K562 (cell line): ENCODE results near the gene KIAA0513. TPM values are rescaled to one million over a fixed set of nuclear protein-coding genes. Genes with fewer than 3 reads are reported as not detected.

ENCODE experiments used
- CEBPB ChIP-seq: fragments of 450-650 bp; IDR thresholded peaks from 2 replicates; pipeline ENCODE4 v1.6.1; 2016; ENCODE audit warnings: missing genetic modification characterization, missing compliant biosample characterization
- HOXB6 ChIP-seq: fragments of 250-450 bp; sonication (Bioruptor Pico); IDR thresholded peaks from 2 replicates; pipeline ENCODE4 v1.5.1; 2022; ENCODE audit warnings: mild to moderate bottlenecking, borderline replicate concordance
- POLR2AphosphoS5 ChIP-seq: IDR thresholded peaks from 2 replicates; pipeline ENCODE4 v1.6.1; 2011; ENCODE audit warnings: mild to moderate bottlenecking, low read depth, low read length, moderate library complexity; ENCODE audit not compliant: control insufficient read depth, insufficient read depth
- SAFB2 ChIP-seq: fragments of 200-400 bp; formaldehyde crosslinking; IDR thresholded peaks from 2 replicates; pipeline ENCODE4 v1.6.1; 2018; ENCODE audit warnings: borderline replicate concordance, low read length, low read depth, moderate library complexity; ENCODE audit not compliant: severe bottlenecking
- TBP ChIP-seq: optimal IDR thresholded peaks from 2 replicates; pipeline ENCODE3; 2011; ENCODE audit warnings: low read depth, low read length, improper control_type of control experiment
- ZBTB11 ChIP-seq, 3 experiments: fragments of 200-800 bp in 1 of 3; fragments of 250-450 bp in 1 of 3; fragments of 450-650 bp in 1 of 3; sonication (Bioruptor Pico) in 1 of 3; sonication (Bioruptor generic) in 1 of 3; formaldehyde crosslinking in 1 of 3; IDR thresholded peaks; 2 replicates each; pipeline versions ENCODE4 v1.6.1 to v1.8.0; 2016 to 2022; ENCODE audit warnings: mild to moderate bottlenecking in 2 of 3, missing genetic modification characterization in 2 of 3, missing compliant biosample characterization in 1 of 3, moderate library complexity in 1 of 3
- polyA plus RNA-seq, 8 experiments: library from polyadenylated mRNA; depleted of rRNA in 4 of 8; stranded (reverse) in 5 of 8; unstranded in 3 of 8; fragments of >200 nt; fragmentation: Nextera tagmentation in 2 of 8; fragmentation: Illumina TruSeq in 1 of 8; extraction: Ambion mirVana in 2 of 8; extraction: Trizol in 1 of 8; gene quantifications; 2 replicates each; pipeline versions ENCODE4 v1.2.1 to v1.2.3, GENCODE V29; 2011 to 2014; ENCODE audit warnings: inconsistent platforms in 1 of 8, missing spikeins in 1 of 8
- total RNA-seq, 7 experiments: library from RNA; depleted of rRNA in 6 of 7; stranded (reverse); fragments of >200 nt in 6 of 7; fragmentation: Illumina TruSeq in 2 of 7; extraction: Trizol in 2 of 7; gene quantifications; 2 replicates each; pipeline versions ENCODE4 v1.2.1 to v1.2.3, GENCODE V29; 2011 to 2021; ENCODE audit warnings: low replicate concordance in 1 of 7
- TF ChIP-seq, protein P1 (sequence below): fragments of 150-350 bp; IDR thresholded peaks from 2 replicates; pipeline ENCODE4 v1.6.1; 2014; ENCODE audit warnings: low read depth, mild to moderate bottlenecking, low read length, borderline replicate concordance

Gene KIAA0513
- total and polyA plus RNA-seq, 9 of the 15 experiments (the other 6 are each of a cell fraction or from before 2014, with no cell fraction given) = 0.18 to 13.7 (median 10.2) TPM

DNA sequence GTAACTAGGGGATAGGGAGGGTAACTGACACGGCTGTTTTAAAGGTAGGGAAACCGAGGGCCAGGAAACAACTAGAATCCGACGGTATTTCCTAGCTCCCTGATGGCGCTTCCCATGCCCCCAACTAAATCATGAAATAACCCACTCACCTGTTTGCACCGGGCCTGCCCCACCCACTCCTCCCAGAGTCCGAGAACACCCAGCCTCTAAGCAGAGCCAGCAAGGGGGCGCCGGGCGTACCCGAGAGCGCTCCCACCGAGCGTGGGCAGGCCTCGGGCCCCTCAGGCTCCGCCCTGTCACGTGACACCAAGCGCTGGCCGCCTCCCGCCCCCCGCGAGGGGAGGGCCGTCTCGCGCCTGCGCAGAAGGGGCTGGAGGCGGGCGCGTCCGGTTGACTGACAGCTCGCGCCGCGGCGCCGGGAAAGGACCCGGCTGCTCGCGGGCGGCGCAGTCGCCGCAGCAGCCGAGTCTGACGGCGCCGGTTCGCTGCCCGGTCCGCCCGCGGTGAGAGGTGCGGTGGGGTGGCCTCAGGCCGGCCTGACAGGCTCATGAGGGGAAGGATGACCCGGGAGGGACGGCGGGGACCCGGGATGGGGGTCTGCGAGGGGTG lies at the start of gene KIAA0513 (continued):
- TF ChIP-seq ZBTB11 (CRISPR knock-in tag; IDR thresholded peaks at IDR 0.05) (peak in 1 of 3 experiments; percentile 47; a peak in 1 of 6 replicates), CEBPB (tag) (no peak), POLR2AphosphoS5 (peak; percentile 57; the same call in 1 of the 2 replicates), SAFB2 (no peak), TBP (peak; percentile 55), HOXB6 (no peak)
- TF ChIP-seq, protein P1, sequence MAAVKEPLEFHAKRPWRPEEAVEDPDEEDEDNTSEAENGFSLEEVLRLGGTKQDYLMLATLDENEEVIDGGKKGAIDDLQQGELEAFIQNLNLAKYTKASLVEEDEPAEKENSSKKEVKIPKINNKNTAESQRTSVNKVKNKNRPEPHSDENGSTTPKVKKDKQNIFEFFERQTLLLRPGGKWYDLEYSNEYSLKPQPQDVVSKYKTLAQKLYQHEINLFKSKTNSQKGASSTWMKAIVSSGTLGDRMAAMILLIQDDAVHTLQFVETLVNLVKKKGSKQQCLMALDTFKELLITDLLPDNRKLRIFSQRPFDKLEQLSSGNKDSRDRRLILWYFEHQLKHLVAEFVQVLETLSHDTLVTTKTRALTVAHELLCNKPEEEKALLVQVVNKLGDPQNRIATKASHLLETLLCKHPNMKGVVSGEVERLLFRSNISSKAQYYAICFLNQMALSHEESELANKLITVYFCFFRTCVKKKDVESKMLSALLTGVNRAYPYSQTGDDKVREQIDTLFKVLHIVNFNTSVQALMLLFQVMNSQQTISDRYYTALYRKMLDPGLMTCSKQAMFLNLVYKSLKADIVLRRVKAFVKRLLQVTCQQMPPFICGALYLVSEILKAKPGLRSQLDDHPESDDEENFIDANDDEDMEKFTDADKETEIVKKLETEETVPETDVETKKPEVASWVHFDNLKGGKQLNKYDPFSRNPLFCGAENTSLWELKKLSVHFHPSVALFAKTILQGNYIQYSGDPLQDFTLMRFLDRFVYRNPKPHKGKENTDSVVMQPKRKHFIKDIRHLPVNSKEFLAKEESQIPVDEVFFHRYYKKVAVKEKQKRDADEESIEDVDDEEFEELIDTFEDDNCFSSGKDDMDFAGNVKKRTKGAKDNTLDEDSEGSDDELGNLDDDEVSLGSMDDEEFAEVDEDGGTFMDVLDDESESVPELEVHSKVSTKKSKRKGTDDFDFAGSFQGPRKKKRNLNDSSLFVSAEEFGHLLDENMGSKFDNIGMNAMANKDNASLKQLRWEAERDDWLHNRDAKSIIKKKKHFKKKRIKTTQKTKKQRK = no peak
